Neutrophil (primary cell): ENCODE measurements around the gene PLEKHG5.

Experiments
- H3K27ac ChIP-seq: fragments of 200-600 bp; sonication (generic); 2 replicates; pipeline ENCODE4 v1.5.1; 2016; ENCODE audit warnings: mild to moderate bottlenecking, moderate library complexity
- H3K27me3 ChIP-seq: fragments of 200-600 bp; sonication (generic); 2 replicates; pipeline ENCODE4 v1.6.0; 2016; ENCODE audit warnings: mild to moderate bottlenecking
- H3K36me3 ChIP-seq: fragments of 200-600 bp; sonication (generic); 2 replicates; pipeline ENCODE4 v1.5.1; 2017
- H3K4me1 ChIP-seq, 2 experiments: fragments of 200-600 bp in 1 of 2; sonication (generic) in 1 of 2; 1 replicate in 1 of 2; 2 replicates in 1 of 2; pipeline versions ENCODE4 v1.5.1 to v1.6.1; 2013 to 2016; ENCODE audit warnings: low read depth in 1 of 2, low read length in 1 of 2, mild to moderate bottlenecking in 1 of 2, moderate library complexity in 1 of 2; ENCODE audit not compliant: control insufficient read depth in 1 of 2, insufficient read depth in 1 of 2
- H3K4me3 ChIP-seq, 2 experiments: fragments of 200-600 bp in 1 of 2; sonication (generic) in 1 of 2; 1 replicate in 1 of 2; 2 replicates in 1 of 2; pipeline ENCODE4 v1.5.1; 2013 to 2016; ENCODE audit warnings: low read depth in 1 of 2, low read length in 1 of 2, mild to moderate bottlenecking in 1 of 2, moderate library complexity in 1 of 2
- H3K9me3 ChIP-seq: fragments of 200-600 bp; sonication (generic); 2 replicates; pipeline ENCODE4 v1.5.1; 2016
- TF ChIP-seq, protein P1 (sequence below): fragments of 200-600 bp; sonication (generic); IDR thresholded peaks from 2 replicates; pipeline ENCODE4 v1.5.1; 2016; ENCODE audit warnings: antibody characterized with exemption

Gene PLEKHG5

DNA sequence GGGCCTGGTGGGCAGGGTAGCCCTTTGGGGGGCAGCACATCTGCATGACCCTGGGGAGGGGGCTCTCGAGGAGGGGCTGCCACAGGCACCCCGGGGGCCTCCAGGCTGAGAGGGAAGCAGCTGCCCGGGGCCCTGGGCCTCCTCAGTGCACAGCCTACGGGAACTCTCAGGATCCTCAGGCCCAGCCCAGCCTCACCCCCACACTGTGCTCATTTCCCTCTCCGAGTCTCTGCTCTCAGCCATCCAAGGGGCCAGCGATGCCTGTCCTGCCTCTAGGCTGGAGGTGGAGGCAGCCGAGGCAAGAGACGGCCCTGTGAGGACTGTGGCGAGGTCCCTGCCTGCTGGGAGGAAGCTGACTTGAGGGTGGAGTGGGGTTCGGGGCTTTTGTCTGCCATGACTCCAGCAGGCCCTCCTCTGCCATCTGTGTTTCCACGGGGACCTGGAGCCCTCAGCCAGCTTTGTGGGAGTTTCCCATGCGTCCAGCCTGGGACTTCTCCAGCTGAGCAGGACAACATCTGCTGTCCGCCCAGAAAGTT lies 7.2 kb upstream of the PLEKHG5 start:
- Histone ChIP-seq H3K27me3 (peaks cover 84% of the 10 kb centered on the region), H3K4me1 (no peaks in the 10 kb centered on the region), H3K9me3 (no peaks in the 10 kb centered on the region), H3K4me3 (no peak overlapping the region), H3K27ac (no peak overlapping the region), H3K36me3 (no peaks in the 10 kb centered on the region)
- TF ChIP-seq, protein P1, sequence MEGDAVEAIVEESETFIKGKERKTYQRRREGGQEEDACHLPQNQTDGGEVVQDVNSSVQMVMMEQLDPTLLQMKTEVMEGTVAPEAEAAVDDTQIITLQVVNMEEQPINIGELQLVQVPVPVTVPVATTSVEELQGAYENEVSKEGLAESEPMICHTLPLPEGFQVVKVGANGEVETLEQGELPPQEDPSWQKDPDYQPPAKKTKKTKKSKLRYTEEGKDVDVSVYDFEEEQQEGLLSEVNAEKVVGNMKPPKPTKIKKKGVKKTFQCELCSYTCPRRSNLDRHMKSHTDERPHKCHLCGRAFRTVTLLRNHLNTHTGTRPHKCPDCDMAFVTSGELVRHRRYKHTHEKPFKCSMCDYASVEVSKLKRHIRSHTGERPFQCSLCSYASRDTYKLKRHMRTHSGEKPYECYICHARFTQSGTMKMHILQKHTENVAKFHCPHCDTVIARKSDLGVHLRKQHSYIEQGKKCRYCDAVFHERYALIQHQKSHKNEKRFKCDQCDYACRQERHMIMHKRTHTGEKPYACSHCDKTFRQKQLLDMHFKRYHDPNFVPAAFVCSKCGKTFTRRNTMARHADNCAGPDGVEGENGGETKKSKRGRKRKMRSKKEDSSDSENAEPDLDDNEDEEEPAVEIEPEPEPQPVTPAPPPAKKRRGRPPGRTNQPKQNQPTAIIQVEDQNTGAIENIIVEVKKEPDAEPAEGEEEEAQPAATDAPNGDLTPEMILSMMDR = no peak

DNA sequence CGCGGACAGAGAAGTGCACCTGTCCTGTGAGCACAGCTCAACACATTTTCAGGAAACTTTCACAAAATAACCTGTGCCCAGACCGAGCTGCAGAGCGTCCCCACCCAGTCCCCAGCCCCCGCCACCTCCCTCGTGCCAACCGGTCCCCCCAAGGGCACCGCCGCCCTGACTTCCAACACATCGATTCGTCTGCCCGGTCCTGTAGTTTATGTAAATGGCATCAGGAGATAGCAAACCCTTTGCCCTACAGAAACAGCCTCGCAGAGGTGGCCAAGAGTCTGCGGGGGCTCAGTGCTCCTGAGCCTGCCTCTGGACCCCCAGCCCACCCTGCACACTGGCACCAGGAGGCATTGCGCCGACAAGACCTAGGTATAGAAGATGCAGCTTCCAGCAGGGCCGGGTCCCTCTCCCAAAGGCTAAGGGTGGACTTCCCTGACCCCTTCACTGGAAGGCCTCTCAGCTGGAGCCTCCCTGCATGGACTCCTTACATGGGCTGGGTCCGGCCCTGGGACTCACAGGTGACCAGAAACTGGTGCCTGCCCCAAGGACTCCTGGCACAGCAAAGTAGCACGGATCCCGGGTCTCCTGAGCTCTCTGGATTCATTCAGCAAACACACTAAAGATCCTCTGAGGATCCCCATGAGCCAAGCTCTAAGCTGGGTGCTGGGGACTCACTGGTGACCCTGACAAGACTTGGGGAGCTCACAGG lies 6.6 kb upstream of the PLEKHG5 start:
- Histone ChIP-seq H3K27me3 (peaks cover 90% of the 10 kb centered on the region), H3K4me3 (no peak overlapping the region), H3K4me1 (no peaks in the 10 kb centered on the region), H3K9me3 (no peaks in the 10 kb centered on the region), H3K36me3 (no peaks in the 10 kb centered on the region), H3K27ac (no peak overlapping the region)
- TF ChIP-seq, protein P1 = no peak

DNA sequence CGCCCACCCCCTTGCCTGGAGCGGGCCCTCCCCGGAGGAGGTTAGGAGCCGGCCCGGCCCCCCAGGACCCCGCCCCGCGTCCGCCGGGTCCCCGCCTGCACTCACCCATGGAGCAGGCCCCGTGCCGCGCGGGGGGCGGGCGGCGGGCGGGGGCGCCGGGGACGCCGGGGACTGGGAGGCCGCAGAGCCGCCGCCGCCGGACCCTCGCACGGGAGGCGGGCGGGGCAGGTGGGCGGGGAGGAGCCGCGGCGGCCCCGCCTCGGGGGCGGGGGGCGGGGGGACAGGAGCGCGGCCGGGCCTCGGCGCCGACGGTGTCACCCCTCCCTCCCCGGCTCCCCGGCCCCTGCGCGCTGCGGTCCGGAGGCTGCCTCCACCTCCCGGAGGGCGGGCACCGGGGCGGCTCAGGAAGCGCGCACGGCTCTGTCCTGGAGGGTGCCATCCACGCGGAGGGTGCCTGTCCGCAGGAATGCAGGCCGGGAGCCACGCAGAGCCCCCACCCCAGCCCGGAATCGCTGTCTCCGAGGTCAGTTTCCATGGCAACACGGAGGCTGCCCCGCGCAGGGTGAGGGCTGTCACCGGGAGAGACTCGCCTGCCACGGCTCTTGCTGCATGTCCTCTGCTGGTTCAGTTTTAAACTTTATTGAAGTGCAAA lies 5.9 kb upstream of the PLEKHG5 start:
- no peak overlapping the region for H3K4me3 ChIP-seq
- H3K9me3 ChIP-seq = no peaks in the 10 kb centered on the region
- no peaks in the 10 kb centered on the region for H3K36me3 ChIP-seq
- H3K27me3 ChIP-seq = peaks cover 97% of the 10 kb centered on the region
- TF ChIP-seq, protein P1 = no peak
- no peak overlapping the region for H3K27ac ChIP-seq
- H3K4me1 ChIP-seq = no peaks in the 10 kb centered on the region

DNA sequence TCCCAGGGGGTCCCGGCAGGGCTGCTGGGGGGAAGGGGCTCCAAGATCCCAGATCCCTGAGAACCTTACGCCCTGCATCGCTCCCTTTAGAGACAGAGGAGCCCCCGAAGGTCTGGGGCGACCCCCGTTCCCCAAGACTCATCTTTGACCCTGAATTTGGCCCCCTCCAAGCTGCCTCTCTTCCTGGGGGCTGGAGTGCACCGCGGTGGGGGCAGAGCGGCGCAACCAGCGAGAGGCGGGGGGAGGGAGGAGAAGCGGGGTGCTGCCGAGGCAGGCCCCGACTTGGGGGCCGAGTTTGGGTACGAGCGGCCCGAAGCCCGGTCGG lies 5.4 kb upstream of the PLEKHG5 start:
- Histone ChIP-seq H3K4me3 (no peak overlapping the region), H3K36me3 (no peaks in the 10 kb centered on the region), H3K4me1 (no peaks in the 10 kb centered on the region), H3K27me3 (peaks cover 100% of the 10 kb centered on the region), H3K27ac (no peak overlapping the region), H3K9me3 (no peaks in the 10 kb centered on the region)
- TF ChIP-seq, protein P1 = no peak

DNA sequence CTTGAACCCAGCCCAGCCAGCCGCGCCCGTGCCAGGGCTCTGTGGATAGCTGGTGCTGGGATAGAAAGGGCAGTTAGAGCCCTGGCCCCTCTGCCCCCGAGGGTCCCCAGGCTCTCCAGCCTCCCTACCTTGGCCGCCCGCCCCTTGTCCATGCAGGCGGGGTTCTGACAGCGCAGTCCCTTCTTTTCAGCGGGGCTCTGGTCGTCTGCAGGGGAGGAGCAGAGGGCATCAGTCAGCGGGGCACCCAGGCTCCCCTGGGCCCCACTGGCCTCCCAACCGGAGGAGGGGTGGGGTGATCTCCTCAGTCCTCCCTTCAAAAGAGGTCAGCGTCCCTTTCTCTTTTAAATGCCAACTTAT lies 4.9 kb upstream of the PLEKHG5 start:
- Histone ChIP-seq H3K9me3 (no peaks in the 10 kb centered on the region), H3K4me3 (no peak overlapping the region), H3K4me1 (no peaks in the 10 kb centered on the region), H3K27ac (no peak overlapping the region), H3K27me3 (peaks cover 100% of the 10 kb centered on the region), H3K36me3 (no peaks in the 10 kb centered on the region)
- TF ChIP-seq, protein P1 = no peak
